ACHN (cell line): ENCODE data around the gene SH3BP5.

ENCODE experiments used
- DNase-seq: peaks from one replicate; pipeline ENCODE4 v3.0.0-alpha.2; 2015
- in situ Hi-C: cut with HindIII; loops from 2 replicates; pipeline ENCODE4 v1.10.0; 2017; ENCODE audit warnings: low sequenced_read_pairs, low pct_ligation_motif_present, low pct_unique_long_range_greater_than_20kb

The SH3BP5 gene

GRCh38 chr3:15288331-15289035 lies 43.9 kb downstream of the SH3BP5 start:
- in situ Hi-C loops: no loop called here
- no peak for DNase-seq

- in situ Hi-C loops: no loop called here
- DNase-seq: no peak
Observed at GRCh38 chr3:15287565-15288330, 44.6 kb downstream of the SH3BP5 start.

- in situ Hi-C loops: no loop called here
- no peak for DNase-seq
Observed at GRCh38 chr3:15286022-15286421, 46.4 kb downstream of the SH3BP5 start.

GRCh38 chr3:15284121-15284889 lies 48.1 kb downstream of the SH3BP5 start:
- in situ Hi-C loops: no loop called here
- no peak for DNase-seq

- in situ Hi-C loops: no loop called here
Observed at GRCh38 chr3:15283702-15284101, 48.7 kb downstream of the SH3BP5 start.

GRCh38 chr3:15281817-15282216 lies 50.6 kb downstream of the SH3BP5 start:
- DNase-seq: no peak
- in situ Hi-C loops: no loop called here

More at GRCh38 chr3:15283702-15284101, 48.7 kb downstream of the SH3BP5 start:
- no peak for DNase-seq

- in situ Hi-C loops: no loop called here
- peak; percentile 34 for DNase-seq
Observed at GRCh38 chr3:15280853-15281532, 51.4 kb downstream of the SH3BP5 start.

GRCh38 chr3:15279671-15280402 lies 52.5 kb downstream of the SH3BP5 start:
- in situ Hi-C loops: no loop called here
- DNase-seq: no peak

GRCh38 chr3:15279205-15279604 lies 53.2 kb downstream of the SH3BP5 start:
- in situ Hi-C loops: no loop called here
- no peak for DNase-seq

GRCh38 chr3:15277861-15278500 lies 54.4 kb downstream of the SH3BP5 start:
- DNase-seq: no peak
- in situ Hi-C loops: no loop called here

- no peak for DNase-seq
Observed at GRCh38 chr3:15276028-15276724, 56.2 kb downstream of the SH3BP5 start.

GRCh38 chr3:15273227-15273626 lies 59.2 kb downstream of the SH3BP5 start:
- in situ Hi-C loops: no loop called here
- DNase-seq: no peak

More at GRCh38 chr3:15276028-15276724, 56.2 kb downstream of the SH3BP5 start:
- in situ Hi-C loops: no loop called here

GRCh38 chr3:15272426-15273196 lies 59.8 kb downstream of the SH3BP5 start:
- DNase-seq: no peak
- in situ Hi-C loops: no loop called here

- in situ Hi-C loops: no loop called here
- no peak for DNase-seq
Observed at GRCh38 chr3:15271785-15272381, 60.5 kb downstream of the SH3BP5 start.

GRCh38 chr3:15271030-15271429 lies 61.4 kb downstream of the SH3BP5 start:
- in situ Hi-C loops: no loop called here
- DNase-seq: no peak
